ENCODE measurements around the gene OTULIN.

The OTULIN gene

GRCh38 chr5:14640765-14641164 lies 23.8 kb upstream of the OTULIN start:
- no peak for DNase-seq (ENCODE audit: low read depth)
- no peak overlapping the region for H3K4me3 ChIP-seq (ENCODE audit: low read length)
- no peak for TF ChIP-seq CTCF (IDR thresholded peaks at IDR 0.05; ENCODE audit: insufficient read depth, low read depth, low read length, missing control alignments)

GRCh38 chr5:14644623-14645237 lies 19.8 kb upstream of the OTULIN start:
- no peak for DNase-seq (ENCODE audit: low read depth)
- no peak overlapping the region for H3K4me3 ChIP-seq (ENCODE audit: low read length)
- TF ChIP-seq CTCF (IDR thresholded peaks at IDR 0.05; ENCODE audit: insufficient read depth, low read depth, low read length, missing control alignments) = no peak

GRCh38 chr5:14650052-14650451 lies 14.5 kb upstream of the OTULIN start:
- TF ChIP-seq CTCF (IDR thresholded peaks at IDR 0.05; ENCODE audit: insufficient read depth, low read depth, low read length, missing control alignments) = no peak
- no peak for DNase-seq (ENCODE audit: low read depth)
- no peak overlapping the region for H3K4me3 ChIP-seq (ENCODE audit: low read length)

- no peak for DNase-seq (ENCODE audit: low read depth)
- no peak overlapping the region for H3K4me3 ChIP-seq (ENCODE audit: low read length)
- TF ChIP-seq CTCF (IDR thresholded peaks at IDR 0.05; ENCODE audit: insufficient read depth, low read depth, low read length, missing control alignments) = no peak
Measured at GRCh38 chr5:14655146-14655741, 9.3 kb upstream of the OTULIN start.

GRCh38 chr5:14656898-14657297 lies 7.6 kb upstream of the OTULIN start:
- H3K4me3 ChIP-seq (ENCODE audit: low read length) = no peak overlapping the region
- DNase-seq (ENCODE audit: low read depth) = no peak
- TF ChIP-seq CTCF (IDR thresholded peaks at IDR 0.05; ENCODE audit: insufficient read depth, low read depth, low read length, missing control alignments) = no peak

GRCh38 chr5:14659821-14660607 lies 4.5 kb upstream of the OTULIN start:
- no peak for TF ChIP-seq CTCF (IDR thresholded peaks at IDR 0.05; ENCODE audit: insufficient read depth, low read depth, low read length, missing control alignments)
- peak; percentile 99 for DNase-seq (ENCODE audit: low read depth)
- no peak overlapping the region for H3K4me3 ChIP-seq (ENCODE audit: low read length)

Measured in epithelial cell of esophagus (primary cell).